Hepatocyte (in vitro differentiated cells): ENCODE measurements around the gene NEDD4L.

Experiments
- CTCF ChIP-seq: fragments of 200-600 bp; sonication (generic); IDR thresholded peaks from 2 replicates; pipeline ENCODE4 v1.5.1; 2016; ENCODE audit warnings: antibody characterized with exemption, mild to moderate bottlenecking; ENCODE audit not compliant: poor library complexity
- EZH2 ChIP-seq: fragments of 200-600 bp; sonication (generic); IDR thresholded peaks from 2 replicates; pipeline ENCODE4 v1.6.1; 2016; ENCODE audit warnings: antibody characterized with exemption, mild to moderate bottlenecking, borderline replicate concordance

DNA sequence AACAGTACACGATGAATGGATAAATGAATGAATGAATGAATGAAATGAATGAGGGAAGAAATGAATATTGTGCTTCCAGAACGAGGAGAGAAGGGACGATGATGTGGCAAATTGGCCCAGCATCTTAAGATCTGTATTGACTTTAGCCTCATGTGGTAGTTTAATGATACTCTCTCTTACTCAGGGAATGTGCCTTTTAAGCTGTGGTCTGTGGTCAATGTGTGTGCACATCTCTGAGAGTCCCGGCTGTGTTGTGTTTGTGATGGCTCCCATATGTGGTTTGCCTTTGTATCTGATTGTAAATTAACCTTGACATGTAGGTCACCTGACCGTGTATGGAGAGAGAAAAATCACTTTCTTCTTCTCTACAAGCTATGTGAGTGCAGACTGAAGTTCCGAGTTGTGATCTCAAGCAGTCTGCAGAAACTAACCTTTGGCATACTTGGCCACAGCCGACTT is 91.2 kb downstream of the NEDD4L start:
- TF ChIP-seq CTCF (no peak), EZH2 (no peak)
